Measurements from ENCODE around the gene RAET1L.
A peak's percentile ranks its signal among the peaks of the same experiment; 100 is the strongest.
"Not testable (repeated sequence)": the region's sequence is repeated elsewhere in the genome, so short reads cannot be mapped to it uniquely, and the experiment has no call there.

Gene RAET1L

GRCh38 chr6:150016324-150017185 lies 8.8 kb downstream of the RAET1L start:
- H3K4me3 Mint-ChIP-seq = no peak overlapping the region
- DNase-seq (peak; percentile 39), ATAC-seq (peak; percentile 70)
- H3K27ac Mint-ChIP-seq = no peak overlapping the region
- H3K9me3 Mint-ChIP-seq = no peaks in the 10 kb centered on the region
- H3K27me3 Mint-ChIP-seq = peaks cover 73% of the 10 kb centered on the region
- no peaks in the 10 kb centered on the region for H3K36me3 Mint-ChIP-seq (ENCODE audit: low read depth)
- peaks cover 21% of the 10 kb centered on the region for H3K4me1 Mint-ChIP-seq

- Mint-ChIP-seq H3K27me3 (peaks cover 76% of the 10 kb centered on the region), H3K4me1 (peaks cover 21% of the 10 kb centered on the region)
- DNase-seq (peak; percentile 18), ATAC-seq (peak; percentile 66)
- not testable (repeated sequence) for H3K4me3 Mint-ChIP-seq; H3K36me3 Mint-ChIP-seq (ENCODE audit: low read depth); H3K27ac Mint-ChIP-seq; H3K9me3 Mint-ChIP-seq
These were observed 9.9 kb downstream of the RAET1L start for GRCh38 chr6:150015281-150016001.

- not testable (repeated sequence) for H3K4me3 Mint-ChIP-seq
These were observed 10.6 kb downstream of the RAET1L start for GRCh38 chr6:150014623-150015280.

GRCh38 chr6:150013785-150014622 lies 11.3 kb downstream of the RAET1L start:
- peak overlapping the region; percentile 23 for H3K27ac Mint-ChIP-seq
- ATAC-seq; H3K36me3 Mint-ChIP-seq (ENCODE audit: low read depth); H3K4me3 Mint-ChIP-seq; DNase-seq; H3K9me3 Mint-ChIP-seq: not testable (repeated sequence)
- H3K4me1 Mint-ChIP-seq = peaks cover 21% of the 10 kb centered on the region
- peaks cover 84% of the 10 kb centered on the region for H3K27me3 Mint-ChIP-seq

More at GRCh38 chr6:150014623-150015280, 10.6 kb downstream of the RAET1L start:
- not testable (repeated sequence) for H3K36me3 Mint-ChIP-seq (ENCODE audit: low read depth); DNase-seq; H3K27ac Mint-ChIP-seq; ATAC-seq; H3K9me3 Mint-ChIP-seq
- H3K4me1 Mint-ChIP-seq = peaks cover 21% of the 10 kb centered on the region
- peaks cover 81% of the 10 kb centered on the region for H3K27me3 Mint-ChIP-seq

- peaks cover 83% of the 10 kb centered on the region for H3K27me3 Mint-ChIP-seq
- H3K4me3 Mint-ChIP-seq, ATAC-seq: not testable (repeated sequence)
These were observed 12.2 kb downstream of the RAET1L start for GRCh38 chr6:150012846-150013784.

GRCh38 chr6:150008588-150008987 lies 16.7 kb downstream of the RAET1L start:
- H3K9me3 Mint-ChIP-seq = no peaks in the 10 kb centered on the region

More at GRCh38 chr6:150012846-150013784, 12.2 kb downstream of the RAET1L start:
- DNase-seq; H3K27ac Mint-ChIP-seq; H3K9me3 Mint-ChIP-seq; H3K36me3 Mint-ChIP-seq (ENCODE audit: low read depth): not testable (repeated sequence)
- H3K4me1 Mint-ChIP-seq = peaks cover 26% of the 10 kb centered on the region

GRCh38 chr6:150006961-150007464 lies 18.3 kb downstream of the RAET1L start:
- peak; percentile 69 for ATAC-seq
- peaks cover 54% of the 10 kb centered on the region for H3K27me3 Mint-ChIP-seq

More at GRCh38 chr6:150008588-150008987, 16.7 kb downstream of the RAET1L start:
- no peaks in the 10 kb centered on the region for H3K36me3 Mint-ChIP-seq (ENCODE audit: low read depth)
- peaks cover 36% of the 10 kb centered on the region for H3K4me1 Mint-ChIP-seq
- no peak overlapping the region for H3K27ac Mint-ChIP-seq
- H3K27me3 Mint-ChIP-seq = peaks cover 65% of the 10 kb centered on the region
- peak; percentile 51 for DNase-seq
- H3K4me3 Mint-ChIP-seq = no peak overlapping the region
- ATAC-seq = no peak

GRCh38 chr6:150005761-150006651 lies 19.3 kb downstream of the RAET1L start:
- Mint-ChIP-seq H3K4me1 (peaks cover 53% of the 10 kb centered on the region), H3K27ac (no peak overlapping the region), H3K9me3 (no peaks in the 10 kb centered on the region), H3K4me3 (peak overlapping the region; percentile 76), H3K36me3 (ENCODE audit: low read depth) (no peaks in the 10 kb centered on the region), H3K27me3 (peaks cover 45% of the 10 kb centered on the region)
- ATAC-seq (no peak), DNase-seq (no peak)

More at GRCh38 chr6:150006961-150007464, 18.3 kb downstream of the RAET1L start:
- DNase-seq = peak; percentile 50
- H3K9me3 Mint-ChIP-seq = no peaks in the 10 kb centered on the region
- H3K36me3 Mint-ChIP-seq (ENCODE audit: low read depth) = no peaks in the 10 kb centered on the region
- H3K4me3 Mint-ChIP-seq = no peak overlapping the region
- peaks cover 43% of the 10 kb centered on the region for H3K4me1 Mint-ChIP-seq
- no peak overlapping the region for H3K27ac Mint-ChIP-seq

- Mint-ChIP-seq H3K36me3 (ENCODE audit: low read depth) (no peaks in the 10 kb centered on the region), H3K4me3 (peak overlapping the region; percentile 76), H3K27ac (peak overlapping the region; percentile 64), H3K4me1 (peaks cover 63% of the 10 kb centered on the region), H3K27me3 (peaks cover 45% of the 10 kb centered on the region), H3K9me3 (no peaks in the 10 kb centered on the region)
- ATAC-seq = peak; percentile 65
- DNase-seq = peak; percentile 90
These were observed 20.3 kb downstream of the RAET1L start for GRCh38 chr6:150004783-150005717.

GRCh38 chr6:150004101-150004782 lies 21.1 kb downstream of the RAET1L start:
- ATAC-seq = peak; percentile 9
- Mint-ChIP-seq H3K36me3 (ENCODE audit: low read depth) (no peaks in the 10 kb centered on the region), H3K27ac (peak overlapping the region; percentile 68), H3K4me3 (peak overlapping the region; percentile 76), H3K9me3 (no peaks in the 10 kb centered on the region), H3K4me1 (peaks cover 63% of the 10 kb centered on the region), H3K27me3 (peaks cover 44% of the 10 kb centered on the region)
- peak; percentile 41 for DNase-seq

GRCh38 chr6:150003599-150003998 lies 21.7 kb downstream of the RAET1L start:
- Mint-ChIP-seq H3K27me3 (peaks cover 45% of the 10 kb centered on the region), H3K4me1 (peaks cover 60% of the 10 kb centered on the region)
- H3K36me3 Mint-ChIP-seq (ENCODE audit: low read depth); H3K9me3 Mint-ChIP-seq; DNase-seq; H3K4me3 Mint-ChIP-seq; H3K27ac Mint-ChIP-seq; ATAC-seq: not testable (repeated sequence)
